Coronary artery (tissue), 2 donors: ENCODE results near the gene C3.

Experiments used
- DNase-seq: peaks from one replicate; pipeline ENCODE4 v3.0.0-alpha.2; 2017; ENCODE audit warnings: low spot score
- H3K27ac ChIP-seq, 2 donors: fragments of 200-600 bp; sonication (generic); one replicate each; pipeline ENCODE4 v1.5.1; 2016 to 2019
- H3K4me3 ChIP-seq: fragments of 200-600 bp; sonication (generic); 2 replicates; pipeline ENCODE4 v1.5.1; 2016; ENCODE audit warnings: mild to moderate bottlenecking, moderate library complexity
- TF ChIP-seq, protein P1 (sequence below): fragments of 200-600 bp; sonication (generic); IDR thresholded peaks from one replicate; pipeline ENCODE4 v1.5.1; 2019; ENCODE audit warnings: antibody characterized with exemption

C3 gene

DNA sequence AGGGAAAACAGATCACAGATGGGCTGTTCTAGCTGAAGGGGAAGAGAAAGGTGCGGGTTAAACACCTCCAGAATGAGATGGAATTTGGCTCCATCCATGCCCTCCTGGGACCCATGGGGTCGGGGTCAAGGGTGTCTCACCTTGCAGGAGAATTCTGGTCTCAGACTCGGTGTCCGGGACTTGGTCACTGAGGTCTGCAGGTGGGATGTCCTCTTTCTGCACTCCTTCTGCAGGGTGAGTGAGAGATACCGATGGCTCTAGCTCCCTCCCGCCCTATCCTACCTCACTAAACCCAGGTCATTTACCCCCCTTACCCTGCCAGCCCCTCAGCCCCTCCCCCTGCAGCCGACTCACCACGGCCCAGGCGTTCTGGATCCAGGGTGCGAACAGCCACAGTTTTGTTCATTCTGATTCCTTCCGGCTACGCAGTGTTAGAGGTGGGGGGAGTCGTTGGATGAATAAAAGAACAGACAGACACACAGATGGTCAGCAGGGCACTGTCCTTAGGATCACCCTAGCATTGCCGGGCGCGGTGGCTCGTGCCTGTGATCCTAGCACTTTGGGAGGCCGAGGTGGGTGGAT, 24.1 kb downstream of the C3 start:
- DNase-seq = no peak
- no peak overlapping the region for H3K27ac ChIP-seq
- TF ChIP-seq, protein P1, sequence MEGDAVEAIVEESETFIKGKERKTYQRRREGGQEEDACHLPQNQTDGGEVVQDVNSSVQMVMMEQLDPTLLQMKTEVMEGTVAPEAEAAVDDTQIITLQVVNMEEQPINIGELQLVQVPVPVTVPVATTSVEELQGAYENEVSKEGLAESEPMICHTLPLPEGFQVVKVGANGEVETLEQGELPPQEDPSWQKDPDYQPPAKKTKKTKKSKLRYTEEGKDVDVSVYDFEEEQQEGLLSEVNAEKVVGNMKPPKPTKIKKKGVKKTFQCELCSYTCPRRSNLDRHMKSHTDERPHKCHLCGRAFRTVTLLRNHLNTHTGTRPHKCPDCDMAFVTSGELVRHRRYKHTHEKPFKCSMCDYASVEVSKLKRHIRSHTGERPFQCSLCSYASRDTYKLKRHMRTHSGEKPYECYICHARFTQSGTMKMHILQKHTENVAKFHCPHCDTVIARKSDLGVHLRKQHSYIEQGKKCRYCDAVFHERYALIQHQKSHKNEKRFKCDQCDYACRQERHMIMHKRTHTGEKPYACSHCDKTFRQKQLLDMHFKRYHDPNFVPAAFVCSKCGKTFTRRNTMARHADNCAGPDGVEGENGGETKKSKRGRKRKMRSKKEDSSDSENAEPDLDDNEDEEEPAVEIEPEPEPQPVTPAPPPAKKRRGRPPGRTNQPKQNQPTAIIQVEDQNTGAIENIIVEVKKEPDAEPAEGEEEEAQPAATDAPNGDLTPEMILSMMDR = no peak
- H3K4me3 ChIP-seq = no peak overlapping the region

DNA sequence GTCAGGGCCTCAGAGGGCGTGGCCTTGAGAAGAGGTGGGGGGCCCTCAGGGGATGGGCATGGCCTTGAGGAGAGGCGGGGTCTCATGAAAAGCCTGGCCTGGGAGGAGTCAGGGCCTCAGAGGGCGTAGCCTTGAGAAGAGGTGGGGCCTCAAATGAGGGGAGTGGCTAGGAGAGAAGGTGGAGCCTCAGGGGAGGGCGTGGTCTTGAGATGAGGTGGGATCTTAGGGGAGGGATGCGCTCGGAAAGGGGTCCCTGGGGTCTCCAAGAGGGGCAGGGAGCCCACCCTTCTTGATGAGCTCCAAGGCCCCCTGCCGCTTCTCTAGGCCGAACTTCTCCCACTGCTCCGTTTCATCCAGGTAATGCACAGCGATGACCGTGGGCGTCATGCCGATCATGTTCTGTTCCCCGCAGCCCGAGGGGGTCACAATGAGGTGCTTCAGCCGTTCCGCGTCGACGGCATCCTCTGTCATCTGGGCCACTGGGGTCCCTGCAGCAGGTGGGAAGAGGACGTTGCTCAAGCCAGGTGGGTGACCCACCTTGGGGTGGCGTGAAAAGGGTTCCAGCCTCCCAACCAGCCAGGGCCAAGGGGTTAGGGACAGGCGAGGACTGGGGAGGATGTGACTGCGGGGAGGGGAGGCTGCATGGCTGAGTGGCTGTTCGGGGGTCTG, 26.2 kb downstream of the C3 start:
- no peak overlapping the region for H3K27ac ChIP-seq
- TF ChIP-seq, protein P1 = no peak
- DNase-seq = no peak
- no peak overlapping the region for H3K4me3 ChIP-seq

DNA sequence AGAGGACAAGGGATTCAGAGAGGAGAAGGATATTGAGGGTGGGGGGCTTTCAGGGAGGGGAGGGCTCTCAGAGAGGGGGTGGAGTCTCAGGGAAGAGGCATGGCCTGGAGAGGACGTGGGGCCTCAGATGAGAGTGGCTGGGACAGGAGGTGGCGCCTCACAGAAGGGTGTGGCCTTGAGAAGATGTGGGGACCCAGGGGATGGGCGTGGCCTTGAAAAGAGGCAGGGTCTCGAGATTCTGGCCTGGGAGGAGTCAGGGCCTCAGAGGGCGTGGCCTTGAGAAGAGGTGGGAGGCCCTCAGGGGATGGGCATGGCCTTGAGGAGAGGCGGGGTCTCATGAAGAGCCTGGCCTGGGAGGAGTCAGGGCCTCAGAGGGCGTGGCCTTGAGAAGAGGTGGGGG, 26.8 kb downstream of the C3 start:
- no peak overlapping the region for H3K27ac ChIP-seq
- DNase-seq = no peak
- no peak overlapping the region for H3K4me3 ChIP-seq
- TF ChIP-seq, protein P1 = no peak

DNA sequence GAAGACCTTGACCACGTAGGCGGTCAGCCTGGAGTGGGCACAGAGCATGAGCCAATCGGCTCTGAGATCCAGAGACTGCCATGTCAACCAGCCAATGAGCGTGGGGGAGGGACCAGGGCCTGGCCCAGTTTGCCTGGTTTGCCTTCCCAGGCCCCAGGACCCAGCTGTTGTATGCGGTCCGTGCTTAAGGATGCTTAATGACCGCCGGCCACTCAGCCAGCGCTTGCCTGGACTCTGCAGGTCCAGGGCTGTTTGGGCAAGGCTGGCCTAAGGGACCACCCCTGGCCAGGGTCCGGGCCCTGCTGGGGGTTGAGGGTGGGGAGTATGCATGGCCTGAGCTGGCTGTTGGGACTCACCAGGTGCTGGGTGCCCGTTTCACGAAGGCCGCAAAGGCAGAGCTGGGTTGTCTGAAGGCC, 27.4 kb downstream of the C3 start:
- TF ChIP-seq, protein P1 = no peak
- no peak for DNase-seq
- no peak overlapping the region for H3K4me3 ChIP-seq
- no peak overlapping the region for H3K27ac ChIP-seq

DNA sequence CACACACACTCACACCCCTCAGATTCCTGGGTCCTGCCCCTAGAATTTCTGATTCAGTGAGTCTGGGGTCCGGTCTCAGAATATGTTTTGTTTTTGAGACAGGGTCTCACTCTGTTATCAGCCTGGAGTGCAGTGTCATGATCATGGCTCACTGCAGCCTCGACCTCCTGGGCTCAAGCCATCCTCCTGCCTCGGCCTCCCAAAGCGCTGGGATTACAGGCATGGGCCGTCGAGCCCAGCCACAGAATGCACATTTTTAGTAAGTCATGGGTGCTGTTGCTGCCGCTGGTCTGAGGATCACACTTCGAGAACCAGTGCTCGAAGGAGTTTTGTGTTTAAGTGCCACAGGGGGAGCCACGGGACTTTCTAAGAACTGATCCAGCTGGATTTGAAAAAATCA, 28.4 kb downstream of the C3 start:
- H3K4me3 ChIP-seq = no peak overlapping the region
- H3K27ac ChIP-seq = no peak overlapping the region
- DNase-seq = no peak
- TF ChIP-seq, protein P1 = no peak

DNA sequence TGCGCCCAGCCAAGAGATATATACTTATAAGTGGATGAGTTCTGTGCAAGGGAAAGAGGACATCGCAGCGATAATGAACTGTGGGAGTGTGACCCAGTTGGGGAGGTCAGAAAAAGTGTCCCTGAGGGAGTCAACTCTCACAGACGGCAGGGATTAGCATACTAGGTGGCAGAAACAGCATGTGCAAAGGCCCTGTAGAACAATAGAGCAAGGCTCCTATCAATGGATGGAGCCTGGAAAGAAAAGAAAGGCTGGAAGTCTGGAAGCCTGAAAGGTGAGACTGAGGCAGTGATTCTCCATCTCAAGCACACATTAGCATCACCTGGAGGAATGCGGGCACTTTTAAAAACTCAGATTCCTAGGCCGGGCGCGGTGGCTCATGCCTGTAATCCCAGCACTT, 29.1 kb downstream of the C3 start:
- TF ChIP-seq, protein P1 = no peak
- H3K27ac ChIP-seq = no peak overlapping the region
- DNase-seq = no peak
- no peak overlapping the region for H3K4me3 ChIP-seq

DNA sequence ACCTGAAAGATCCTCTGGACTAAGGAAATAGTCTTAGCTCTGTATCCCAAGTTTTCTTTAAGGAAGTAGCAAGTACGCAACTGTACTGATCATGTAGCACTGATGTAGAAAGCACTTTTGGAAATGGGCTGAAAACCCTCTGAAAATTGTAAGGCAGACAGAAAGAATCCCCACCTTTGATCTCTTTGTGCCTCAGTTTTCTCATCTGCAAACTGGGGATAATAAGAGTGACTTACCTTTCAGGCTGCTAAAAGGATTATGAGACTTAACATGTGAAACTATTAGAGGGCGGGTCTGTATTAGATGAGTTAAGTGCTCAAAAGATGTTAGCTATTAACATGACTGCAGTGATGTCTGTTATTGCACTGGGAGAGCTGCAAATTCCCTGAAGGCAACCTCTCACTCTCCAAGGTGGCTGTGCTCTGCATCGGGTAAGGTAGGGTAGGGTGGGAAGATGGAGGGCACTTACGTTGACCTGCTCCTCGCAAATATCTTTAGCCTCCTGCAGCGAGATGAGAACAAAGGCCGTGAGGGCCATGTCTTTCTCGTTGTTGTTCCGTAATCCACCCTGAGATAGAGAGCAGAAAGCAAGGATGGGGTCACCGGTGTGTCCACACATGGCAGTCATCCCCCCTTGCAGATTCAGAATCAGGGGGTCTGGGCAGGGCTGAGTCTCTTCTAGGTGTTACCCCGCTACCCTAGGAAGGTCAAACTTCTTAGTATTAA, 30.1 kb downstream of the C3 start:
- Histone ChIP-seq H3K27ac (no peak overlapping the region), H3K4me3 (no peak overlapping the region)
- TF ChIP-seq, protein P1 = no peak
- no peak for DNase-seq
